ENCODE measurements around the gene JHY. TPM values are rescaled to one million over a fixed set of nuclear protein-coding genes. Genes with fewer than 3 reads are reported as not detected.

The JHY gene
- total and polyA plus RNA-seq, 8 donors = 0.45 to 13.4 (median 1.4) TPM; not detected in 1

DNA sequence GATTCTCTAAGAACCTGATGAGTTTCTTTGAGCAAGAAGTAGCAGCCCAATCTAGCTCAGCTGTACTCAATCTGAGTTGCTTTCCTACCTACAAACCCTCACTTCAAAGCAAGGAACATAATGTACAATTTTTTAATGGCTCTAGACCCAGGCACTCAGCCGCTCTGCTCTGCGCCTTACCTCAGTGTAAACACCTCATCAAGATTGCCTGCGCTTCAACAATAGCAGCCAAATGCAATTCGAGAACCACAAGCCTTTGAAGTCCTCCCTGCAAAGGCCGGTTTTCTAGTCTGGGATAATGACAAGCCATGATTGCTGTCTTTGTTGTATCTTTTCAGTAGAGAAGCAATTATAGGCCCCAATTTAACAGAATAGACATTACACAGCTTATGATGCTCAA is 38.0 kb downstream of the JHY start:
- intact Hi-C loops (cut with DNase I; ENCODE audit: low total_unique reads) = no loop called here
- no peak for DNase-seq
- Histone ChIP-seq H3K36me3 (peaks cover 0 to 5% (median 0%) of the 10 kb centered on the region in 4 donors), H3K27me3 (no peaks in the 10 kb centered on the region), H3K4me1 (peaks cover 0 to 4% (median 0%) of the 10 kb centered on the region in 4 donors), H3K9me3 (no peaks in the 10 kb centered on the region), H3K4me3 (no peak overlapping the region), H3K27ac (no peak overlapping the region)
- no peak for TF ChIP-seq EP300 (IDR thresholded peaks at IDR 0.05)
- TF ChIP-seq POLR2AphosphoS5 (IDR thresholded peaks at IDR 0.05) = no peak
- no peak for TF ChIP-seq POLR2A (IDR thresholded peaks at IDR 0.05)
- TF ChIP-seq CTCF (IDR thresholded peaks at IDR 0.05) = no peak
- 47 to 68% (median 53%) methylated on average over 5 of the region's 5 CpGs for WGBS, 5 donors

GRCh38 chr11:122922893-122923292 is 40.3 kb downstream of the JHY start:
- Histone ChIP-seq H3K9me3 (no peaks in the 10 kb centered on the region), H3K4me1 (peaks cover 0 to 4% (median 0%) of the 10 kb centered on the region in 4 donors), H3K27me3 (no peaks in the 10 kb centered on the region), H3K36me3 (peaks cover 0 to 5% (median 0%) of the 10 kb centered on the region in 4 donors), H3K27ac (no peak overlapping the region), H3K4me3 (no peak overlapping the region)
- WGBS, 5 donors = 82 to 89% (median 84%) methylated on average over 4 of the region's 4 CpGs
- intact Hi-C loops (cut with DNase I; ENCODE audit: low total_unique reads) = no loop called here
- TF ChIP-seq CTCF (IDR thresholded peaks at IDR 0.05) (no peak), POLR2AphosphoS5 (IDR thresholded peaks at IDR 0.05) (no peak), EP300 (IDR thresholded peaks at IDR 0.05) (no peak), POLR2A (IDR thresholded peaks at IDR 0.05) (no peak)
- no peak for DNase-seq

DNA sequence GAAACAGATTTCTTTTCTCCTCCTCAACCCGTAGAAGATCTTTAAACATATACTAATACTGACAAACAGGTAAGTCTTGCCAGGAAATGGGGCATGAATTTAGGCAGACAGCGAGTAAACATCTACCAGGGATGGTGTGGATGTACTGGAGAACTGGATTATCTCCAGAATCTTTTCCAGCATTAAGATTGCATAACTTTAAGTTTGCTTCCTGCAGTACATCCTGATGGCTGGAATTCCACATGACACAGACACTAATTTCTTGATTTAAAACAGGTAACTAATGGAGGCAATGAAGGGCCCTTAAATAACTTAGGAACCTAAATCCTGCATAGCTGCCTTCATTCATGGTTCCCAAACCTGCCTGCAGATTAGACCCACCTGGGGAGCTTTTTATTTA is 40.7 kb downstream of the JHY start:
- H3K4me1 ChIP-seq = peaks cover 0 to 4% (median 0%) of the 10 kb centered on the region in 4 donors
- no peak overlapping the region for H3K4me3 ChIP-seq
- H3K36me3 ChIP-seq = peaks cover 0 to 5% (median 0%) of the 10 kb centered on the region in 4 donors
- TF ChIP-seq EP300 (IDR thresholded peaks at IDR 0.05) (no peak), CTCF (IDR thresholded peaks at IDR 0.05) (no peak), POLR2A (IDR thresholded peaks at IDR 0.05) (no peak), POLR2AphosphoS5 (IDR thresholded peaks at IDR 0.05) (no peak)
- H3K27ac ChIP-seq = no peak overlapping the region
- WGBS, 5 donors = 67 to 82% (median 76%) methylated on average over 2 of the region's 2 CpGs
- H3K9me3 ChIP-seq = no peaks in the 10 kb centered on the region
- intact Hi-C loops (cut with DNase I; ENCODE audit: low total_unique reads) = no loop called here
- no peak for DNase-seq
- H3K27me3 ChIP-seq = no peaks in the 10 kb centered on the region

DNA sequence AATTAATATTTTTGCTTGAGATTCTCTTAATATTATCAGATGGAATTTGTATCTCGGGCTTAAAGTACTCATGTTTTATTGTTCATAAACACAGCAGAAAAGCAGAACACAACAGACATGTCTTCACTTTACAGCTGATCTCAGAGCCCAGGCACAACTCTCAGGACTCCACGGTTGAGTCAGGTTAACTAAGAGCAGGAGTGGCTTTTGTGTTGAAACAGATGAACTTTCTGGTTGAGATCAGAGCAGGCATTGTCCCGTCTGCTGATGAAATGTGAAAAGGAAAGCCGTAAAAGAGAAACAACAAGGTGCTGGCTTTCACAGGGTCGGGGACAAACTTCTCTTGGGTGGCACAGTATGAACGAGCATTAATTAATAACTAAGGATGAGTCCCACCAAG is 49.0 kb downstream of the JHY start:
- Histone ChIP-seq H3K36me3 (no peaks in the 10 kb centered on the region), H3K9me3 (no peaks in the 10 kb centered on the region), H3K27ac (no peak overlapping the region), H3K4me1 (no peaks in the 10 kb centered on the region), H3K4me3 (no peak overlapping the region), H3K27me3 (no peaks in the 10 kb centered on the region)
- intact Hi-C loops (cut with DNase I; ENCODE audit: low total_unique reads) = no loop called here
- 73 to 82% (median 76%) methylated on average over 6 of the region's 6 CpGs for WGBS, 5 donors
- TF ChIP-seq POLR2AphosphoS5 (IDR thresholded peaks at IDR 0.05) (no peak), EP300 (IDR thresholded peaks at IDR 0.05) (no peak), CTCF (IDR thresholded peaks at IDR 0.05) (no peak), POLR2A (IDR thresholded peaks at IDR 0.05) (no peak)
- no peak for DNase-seq

Measured in stomach (tissue), 9 donors.